Hematopoietic multipotent progenitor cell treated with erythropoietin and hydrocortisone succinate and interleukin-3 and kit ligand, for 8 days (in vitro differentiated cells): ENCODE results near the gene DNAI2.

Source experiments
- DNase-seq: peaks from one replicate; pipeline ENCODE4 v3.0.0-alpha.2; 2015

Gene DNAI2

DNA sequence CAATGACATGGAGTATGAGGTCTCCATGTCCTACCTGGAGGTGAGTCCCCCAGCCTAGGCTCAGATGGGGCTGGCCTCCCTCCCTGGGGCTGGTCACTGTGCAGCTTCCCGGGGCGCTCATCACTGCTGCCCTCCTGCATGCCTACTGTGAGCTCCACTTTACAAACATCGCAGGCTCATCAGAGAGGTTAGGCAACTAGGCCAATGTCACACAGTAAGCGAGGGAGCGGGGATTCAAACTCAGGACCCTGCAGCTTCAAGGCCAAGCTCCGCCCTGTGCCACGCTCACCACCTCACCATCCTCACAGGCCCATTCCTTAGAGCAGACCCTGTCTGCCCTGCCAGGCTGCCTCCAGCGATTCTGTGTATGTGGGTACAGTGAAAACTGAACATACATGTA is 69.1 kb downstream of the DNAI2 start:
- no peak for DNase-seq

DNA sequence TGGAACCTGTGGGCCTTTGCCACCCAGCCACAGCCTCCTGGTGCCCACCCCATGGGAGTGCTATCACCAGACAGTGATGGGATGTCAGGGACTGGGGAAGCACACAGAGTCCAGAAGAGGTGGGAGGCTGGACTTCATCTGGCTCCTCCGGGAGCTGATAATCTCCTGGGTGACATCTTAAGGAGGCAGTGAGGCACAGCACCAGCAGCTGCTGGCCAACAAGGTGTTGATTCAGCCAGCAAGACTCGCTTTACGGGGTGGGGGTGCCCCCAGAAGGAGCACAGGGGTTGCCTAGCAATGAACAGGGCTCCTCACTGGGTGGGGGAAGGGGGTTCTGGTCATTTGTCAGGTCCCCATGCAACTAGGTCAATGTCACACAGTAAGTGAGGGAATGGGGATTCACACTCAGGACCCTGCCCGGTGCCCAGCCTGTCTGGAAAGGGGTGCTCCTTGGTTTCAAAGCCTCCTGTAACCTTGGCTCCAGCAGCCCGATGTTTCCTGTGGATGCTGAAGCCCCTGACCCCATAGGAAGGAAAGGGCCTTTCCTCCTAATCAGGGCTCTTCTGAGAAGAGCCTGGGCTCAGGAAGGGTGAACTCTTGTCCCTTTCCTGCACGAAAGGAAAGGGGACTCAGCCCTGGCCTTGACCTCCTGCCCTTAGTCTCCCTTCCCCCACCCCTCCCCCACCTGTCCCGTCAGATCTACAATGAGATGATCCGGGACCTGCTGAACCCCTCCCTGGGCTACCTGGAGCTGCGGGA is 69.7 kb downstream of the DNAI2 start:
- no peak for DNase-seq

DNA sequence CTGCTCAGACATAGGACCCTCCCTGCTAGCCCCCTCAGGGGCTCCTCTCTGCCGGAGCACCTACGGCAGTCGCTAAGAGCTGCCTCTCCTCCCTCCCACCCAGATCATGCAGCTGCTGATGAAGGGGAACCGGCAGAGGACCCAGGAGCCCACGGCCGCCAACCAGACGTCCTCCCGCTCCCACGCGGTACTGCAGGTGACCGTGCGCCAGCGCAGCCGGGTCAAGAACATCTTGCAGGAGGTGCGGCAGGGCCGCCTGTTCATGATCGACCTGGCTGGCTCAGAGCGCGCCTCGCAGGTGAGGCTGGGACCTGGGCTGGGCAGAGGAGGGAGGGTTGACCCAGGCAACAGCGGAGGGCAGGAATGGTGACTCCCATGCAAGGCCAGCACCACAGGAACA is 70.6 kb downstream of the DNAI2 start:
- DNase-seq: no peak

DNA sequence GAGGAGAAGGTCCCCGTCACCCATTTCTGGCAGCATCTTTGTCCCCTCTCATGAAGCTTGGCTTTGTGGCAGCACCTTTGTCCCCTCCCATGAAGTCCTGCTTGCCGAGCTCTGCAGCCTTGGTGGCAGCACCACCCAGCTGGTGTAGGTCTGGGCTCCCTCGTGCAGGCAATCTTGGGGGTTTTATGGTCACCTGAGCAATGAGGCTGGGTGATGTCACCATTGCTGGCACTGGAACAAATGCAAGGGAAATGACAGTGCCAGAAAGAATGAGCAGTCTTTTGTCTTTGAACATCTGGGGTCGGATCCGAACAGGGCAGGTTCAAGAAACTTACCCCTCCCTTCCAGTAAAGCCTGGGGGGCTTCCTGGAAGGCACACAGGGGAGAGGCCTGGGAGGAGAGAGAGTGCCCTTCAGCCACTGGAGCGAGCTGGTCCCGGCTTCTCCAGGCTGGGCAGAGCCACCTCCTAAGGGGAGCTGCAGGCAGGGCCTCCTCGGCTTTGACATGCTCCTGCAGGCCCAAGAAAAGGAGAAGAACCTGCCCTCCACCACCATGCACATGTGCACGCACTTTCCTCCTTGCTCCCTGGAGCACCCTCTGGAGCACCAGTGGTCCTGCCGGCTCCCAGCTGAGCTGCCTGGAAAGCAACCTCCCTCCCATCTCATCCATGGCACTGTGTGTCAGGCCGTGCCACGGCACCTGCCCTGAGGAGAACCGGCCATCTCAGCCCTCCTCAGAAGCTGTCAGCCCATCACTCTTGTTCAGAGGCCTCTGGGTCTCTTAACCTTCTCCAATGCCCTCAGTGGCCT is 71.6 kb downstream of the DNAI2 start:
- DNase-seq: no peak

DNA sequence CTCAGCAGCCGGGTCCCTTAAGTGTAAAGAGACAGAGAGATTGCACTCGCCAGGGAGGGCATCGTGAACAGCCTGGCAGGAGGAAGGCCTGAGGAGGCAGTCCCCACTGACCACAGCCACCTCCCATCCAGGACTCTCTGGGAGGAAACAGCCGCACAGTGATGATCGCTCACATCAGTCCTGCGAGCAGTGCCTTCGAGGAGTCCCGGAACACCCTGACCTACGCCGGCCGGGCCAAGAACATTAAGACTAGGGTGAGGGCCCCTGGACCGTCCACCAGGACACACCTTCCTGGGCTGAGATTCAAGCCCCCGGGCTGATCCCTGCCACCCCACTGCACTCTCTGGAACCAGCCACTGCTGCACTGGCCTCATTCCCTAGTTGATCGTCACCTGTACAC is 73.6 kb downstream of the DNAI2 start:
- no peak for DNase-seq

DNA sequence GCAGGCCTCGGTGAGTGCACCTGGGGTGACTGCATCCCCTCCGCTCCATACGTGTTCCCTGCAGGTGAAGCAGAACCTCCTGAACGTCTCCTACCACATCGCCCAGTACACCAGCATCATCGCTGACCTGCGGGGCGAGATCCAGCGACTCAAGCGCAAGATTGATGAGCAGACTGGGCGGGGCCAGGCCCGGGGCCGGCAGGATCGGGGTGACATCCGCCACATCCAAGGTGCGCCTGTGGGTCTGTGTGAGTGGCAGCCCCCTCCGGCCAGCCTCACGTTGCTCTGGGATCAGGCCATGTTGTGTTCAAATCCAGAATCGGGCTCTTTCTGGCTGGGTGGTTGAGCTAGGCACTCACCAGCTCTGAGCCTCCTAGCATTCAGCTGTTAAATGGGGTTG is 75.1 kb downstream of the DNAI2 start:
- no peak for DNase-seq

DNA sequence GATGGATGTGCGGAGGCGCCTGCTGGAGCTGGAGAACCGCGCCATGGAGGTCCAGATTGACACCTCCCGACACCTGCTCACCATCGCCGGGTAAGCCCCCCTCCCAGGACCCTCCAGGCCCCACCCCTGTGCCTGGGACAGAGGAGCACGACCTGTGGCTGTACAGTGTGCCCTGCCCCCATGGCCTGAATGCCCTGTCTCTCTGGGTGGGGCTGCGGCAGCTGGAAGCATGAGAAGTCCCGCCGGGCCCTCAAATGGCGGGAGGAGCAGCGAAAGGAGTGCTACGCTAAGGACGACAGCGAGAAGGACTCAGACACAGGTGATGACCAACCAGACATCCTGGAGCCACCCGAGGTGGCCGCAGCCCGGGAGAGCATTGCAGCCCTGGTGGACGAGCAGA is 76.5 kb downstream of the DNAI2 start:
- no peak for DNase-seq

DNA sequence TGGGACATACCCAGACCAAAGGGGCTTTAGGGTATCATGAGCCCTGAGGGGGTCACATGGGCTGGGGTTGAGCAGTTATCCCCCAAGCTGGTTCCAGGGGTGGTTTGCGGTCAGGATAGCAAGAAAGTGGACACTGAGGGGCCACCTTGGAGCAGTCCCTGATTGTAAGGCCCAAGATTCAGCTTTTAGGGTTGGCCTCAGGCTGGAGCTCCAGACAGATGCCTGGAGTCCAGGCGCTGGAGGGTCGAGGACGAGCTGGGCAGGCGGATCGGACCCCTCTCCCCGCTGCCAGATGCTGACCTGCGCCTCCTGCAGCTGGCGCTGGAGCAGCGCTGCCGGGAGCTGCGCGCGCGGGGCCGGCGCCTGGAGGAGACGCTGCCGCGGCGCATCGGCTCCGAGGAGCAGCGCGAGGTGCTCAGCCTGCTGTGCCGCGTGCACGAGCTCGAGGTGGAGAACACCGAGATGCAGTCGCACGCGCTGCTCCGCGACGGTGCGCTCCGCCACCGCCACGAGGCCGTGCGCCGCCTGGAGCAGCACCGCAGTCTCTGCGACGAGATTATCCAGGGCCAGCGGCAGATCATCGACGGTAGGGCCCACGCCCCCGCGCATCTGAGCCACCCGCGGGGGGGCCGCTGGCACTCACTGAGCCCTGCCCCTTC is 77.6 kb downstream of the DNAI2 start:
- no peak for DNase-seq

DNA sequence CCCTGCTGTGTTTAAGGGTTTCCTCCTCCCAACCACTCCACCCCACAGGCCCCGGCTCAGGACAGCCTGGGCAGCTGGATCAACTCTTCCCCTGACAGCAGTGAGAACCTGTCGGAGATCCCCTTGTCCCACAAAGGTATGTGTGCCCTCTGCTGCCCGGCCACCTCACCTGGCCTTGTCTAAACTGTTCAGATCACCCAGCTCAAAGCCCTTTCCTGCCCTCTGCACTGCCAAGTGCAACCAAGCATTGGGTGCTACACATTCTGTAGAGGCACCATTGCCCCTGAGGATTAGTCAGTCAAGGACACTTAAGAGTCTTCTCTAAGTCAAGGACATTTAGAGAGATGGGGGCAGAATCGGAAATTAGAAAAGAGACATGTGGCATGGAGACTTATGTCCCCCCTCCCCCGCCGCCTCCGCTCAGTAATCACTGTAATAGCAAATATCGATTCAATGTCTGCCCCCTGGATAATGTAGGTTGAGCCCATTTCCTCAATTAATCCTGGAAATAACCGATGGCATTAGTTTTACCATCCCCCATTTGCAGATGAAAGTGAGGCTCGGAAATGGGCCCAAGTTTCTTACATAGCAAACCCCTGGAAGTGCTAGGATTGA is 79.5 kb downstream of the DNAI2 start:
- DNase-seq: no peak

DNA sequence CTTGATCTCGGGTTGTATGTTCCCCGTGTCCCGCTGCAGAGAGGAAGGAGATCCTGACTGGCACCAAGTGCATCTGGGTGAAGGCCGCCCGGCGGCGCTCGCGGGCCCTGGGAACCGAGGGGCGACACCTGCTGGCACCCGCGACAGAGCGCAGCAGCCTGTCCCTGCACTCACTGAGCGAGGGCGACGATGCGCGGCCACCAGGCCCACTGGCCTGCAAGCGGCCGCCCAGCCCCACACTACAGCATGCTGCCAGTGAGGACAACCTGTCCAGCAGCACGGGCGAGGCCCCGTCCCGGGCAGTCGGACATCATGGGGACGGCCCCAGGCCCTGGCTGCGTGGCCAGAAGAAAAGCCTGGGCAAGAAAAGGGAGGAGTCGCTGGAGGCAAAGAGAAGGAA is 80.1 kb downstream of the DNAI2 start:
- peak; percentile 74 for DNase-seq

DNA sequence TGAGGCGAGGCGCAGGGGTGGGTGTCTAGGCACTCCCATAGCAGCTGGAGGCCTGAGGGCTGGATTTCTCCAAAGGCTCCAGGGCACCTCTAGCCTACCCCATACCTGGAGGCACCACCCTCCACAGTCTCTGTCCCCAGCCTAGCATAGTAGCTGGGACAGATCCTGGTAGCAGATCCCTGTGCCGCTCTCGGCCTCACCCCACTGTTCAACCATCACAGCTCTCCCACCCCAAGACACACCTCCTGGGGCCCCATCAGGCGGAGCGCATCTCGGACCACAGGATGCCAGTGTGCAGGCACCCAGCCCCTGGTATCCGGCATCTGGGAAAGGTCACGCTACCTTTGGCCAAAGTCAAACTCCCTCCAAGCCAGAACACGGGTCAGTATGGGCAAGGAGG is 80.5 kb downstream of the DNAI2 start:
- DNase-seq: no peak

DNA sequence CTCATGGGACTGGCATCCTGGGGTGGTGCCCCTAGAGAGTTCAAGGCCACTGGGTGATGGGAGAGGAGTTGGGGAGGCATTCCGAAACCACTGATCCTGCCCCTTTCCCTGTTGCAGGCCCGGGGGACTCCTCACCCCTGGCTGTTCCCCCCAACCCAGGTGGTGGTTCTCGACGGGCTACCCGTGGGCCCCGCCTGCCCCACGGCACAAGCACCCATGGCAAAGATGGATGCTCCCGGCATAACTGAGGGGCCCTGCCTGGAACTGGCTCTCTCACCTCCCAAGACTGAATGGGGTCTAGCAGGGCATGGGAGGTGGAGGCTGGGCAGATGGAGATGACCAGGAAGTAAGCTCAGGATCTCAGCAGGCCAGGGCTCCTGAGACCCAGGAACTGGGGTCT is 81.0 kb downstream of the DNAI2 start:
- DNase-seq: no peak

DNA sequence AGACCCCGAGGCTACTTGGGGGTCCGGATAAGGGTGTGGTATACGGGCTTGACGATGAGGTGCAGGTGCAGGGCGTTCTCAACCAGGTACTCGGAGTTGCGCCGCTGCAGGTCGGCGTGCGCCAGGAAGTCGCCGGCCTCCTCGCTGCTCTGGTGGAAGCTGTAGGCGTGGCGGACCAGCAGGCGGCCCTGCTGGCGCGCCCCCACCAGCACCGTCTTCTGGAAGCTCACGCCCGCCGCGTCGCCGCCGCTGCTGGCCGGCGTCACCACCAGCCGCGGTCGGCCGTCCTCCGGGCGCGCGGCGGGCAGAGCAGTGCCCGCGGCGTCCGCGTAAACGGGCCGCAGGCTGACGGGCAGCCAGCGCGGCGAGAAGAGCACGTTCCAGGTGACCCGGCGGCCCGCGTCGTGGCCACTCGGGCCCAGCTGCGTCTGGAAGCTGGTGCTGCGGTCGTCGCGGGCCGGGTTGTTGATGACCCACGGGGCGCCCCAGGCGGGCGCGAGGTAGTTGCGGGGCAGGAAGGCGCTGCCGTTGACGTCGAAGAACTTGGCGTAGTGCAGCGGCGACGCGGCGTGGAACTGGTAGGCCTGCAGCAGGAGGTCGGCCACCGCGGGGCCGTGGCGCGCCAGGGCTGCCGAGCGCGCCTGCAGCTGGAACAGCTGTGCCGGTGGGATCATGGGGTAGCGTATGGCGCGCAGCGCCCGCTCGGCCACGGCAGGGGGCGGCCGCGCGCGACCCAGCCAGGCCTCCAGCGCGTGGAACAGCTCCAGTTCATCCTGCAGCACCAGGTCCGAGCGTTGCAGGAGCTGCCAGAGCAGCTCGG is 82.8 kb downstream of the DNAI2 start:
- peak; percentile 22 for DNase-seq

DNA sequence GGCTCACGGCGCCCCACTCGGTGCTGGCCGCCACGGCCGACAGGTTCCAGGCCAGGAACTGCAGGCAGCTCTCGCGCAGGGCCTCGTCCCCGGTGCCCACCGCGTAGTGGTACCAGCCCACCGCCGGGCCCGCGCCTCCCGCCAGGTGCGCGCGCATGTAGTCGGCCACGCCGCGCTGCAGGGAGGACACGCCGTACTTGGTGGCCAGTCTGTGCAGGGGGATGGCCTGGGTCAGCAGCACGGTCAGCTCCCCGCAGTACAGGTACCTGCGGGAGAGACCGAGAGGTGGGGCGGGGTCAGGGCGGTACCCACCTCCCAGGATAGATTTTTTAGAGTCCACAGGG is 83.4 kb downstream of the DNAI2 start:
- no peak for DNase-seq

DNA sequence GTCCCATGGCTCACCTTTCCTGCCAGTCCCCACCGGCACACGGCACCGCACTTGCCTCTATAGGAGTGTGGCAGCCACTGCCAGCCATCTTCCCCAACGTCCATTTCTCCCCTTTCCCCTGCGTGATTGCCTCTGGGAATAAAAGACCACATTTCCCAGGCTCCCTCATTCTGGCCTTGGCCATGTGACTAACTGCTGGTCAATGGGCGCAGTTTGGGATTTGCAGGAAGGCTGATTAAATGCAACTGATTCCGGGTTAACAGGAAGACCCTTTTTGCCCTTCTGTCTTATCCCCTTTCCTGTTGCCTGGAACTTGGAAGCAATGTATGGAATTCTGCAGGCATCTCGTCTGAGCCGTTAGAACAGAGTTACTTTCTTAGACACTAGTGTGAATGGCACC is 84.7 kb downstream of the DNAI2 start:
- DNase-seq: no peak

DNA sequence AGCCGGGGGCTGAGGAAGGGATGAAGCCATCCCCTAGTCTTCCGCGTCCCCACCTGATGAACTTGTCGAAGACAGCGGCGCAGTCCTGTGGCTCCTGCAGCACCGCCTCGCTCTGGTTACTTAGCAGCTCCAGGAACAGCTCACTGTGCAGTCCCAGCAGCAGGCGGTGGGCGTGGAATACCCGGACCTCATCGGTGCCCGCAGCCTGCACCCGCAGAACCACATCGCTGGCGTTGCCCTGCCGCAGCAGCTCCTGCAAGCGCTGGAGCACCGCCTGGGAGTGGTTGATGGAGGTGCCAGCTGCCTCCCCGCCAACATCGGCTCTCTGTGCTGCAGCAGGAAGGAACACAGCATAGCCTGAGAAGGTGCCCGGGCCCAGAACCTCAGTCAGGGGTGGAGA is 85.9 kb downstream of the DNAI2 start:
- no peak for DNase-seq

DNA sequence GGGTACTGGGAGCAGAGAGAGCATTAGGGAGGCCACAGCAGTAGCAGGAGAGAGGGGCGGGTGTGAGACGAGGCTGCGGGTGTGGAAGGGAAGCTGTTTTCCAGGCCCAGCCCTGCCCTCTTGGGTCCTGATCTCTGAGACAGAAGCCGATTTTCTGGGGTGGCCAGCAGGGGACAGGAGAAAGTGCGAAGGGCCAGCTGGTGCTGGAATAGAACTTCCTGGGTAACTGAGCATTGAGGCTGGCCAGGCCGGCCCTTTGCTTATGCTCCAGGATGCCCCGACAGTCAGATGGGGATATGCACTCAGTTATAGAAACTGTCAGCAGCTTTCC is 86.8 kb downstream of the DNAI2 start:
- no peak for DNase-seq

DNA sequence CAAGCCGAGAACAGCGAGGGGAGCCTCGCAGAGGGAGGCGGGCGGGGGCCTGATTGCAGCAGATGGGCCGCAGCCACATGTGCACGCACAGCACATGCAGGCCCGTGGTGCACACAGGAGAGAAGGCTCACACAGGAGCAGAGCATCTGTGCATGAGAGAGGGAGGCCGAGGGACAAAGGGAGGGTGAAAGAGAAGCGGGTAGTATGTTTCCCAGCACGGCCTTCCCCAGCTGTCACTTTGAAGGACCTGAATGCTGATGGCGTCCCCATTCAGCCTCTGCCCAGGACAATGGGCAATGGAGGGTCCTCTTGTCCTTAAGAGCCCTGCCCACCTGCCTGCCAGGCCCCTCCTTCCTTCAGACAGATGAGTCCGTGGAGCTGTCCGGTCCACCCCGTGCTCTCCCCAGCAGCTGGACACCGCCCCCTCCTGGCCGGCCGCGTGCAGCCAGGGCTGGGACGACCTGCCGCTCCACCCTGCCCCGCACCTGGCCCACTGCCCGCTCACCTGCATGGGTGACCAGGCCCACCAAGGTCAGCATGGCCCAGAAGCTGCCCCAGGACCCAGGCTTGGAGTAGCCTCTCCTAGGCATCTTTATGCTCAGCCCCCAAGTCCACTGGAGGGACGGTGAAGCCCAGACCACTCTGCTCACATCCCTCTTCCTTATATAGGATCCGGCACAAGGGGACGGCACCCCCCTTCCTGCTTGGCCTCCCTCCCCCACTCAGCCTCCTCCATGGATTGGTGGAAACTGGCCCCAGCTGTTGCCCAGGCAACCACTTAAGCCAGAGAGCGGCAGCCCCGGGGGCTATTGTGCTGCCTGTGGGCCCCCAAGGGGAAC is 87.4 kb downstream of the DNAI2 start, which contains the start of gene BTBD17:
Gene BTBD17, minus strand, starts transcription at position 639 of the 839 bp plus-strand sequence. Its CDS starts 49 bp downstream, at position 590.
- no peak for DNase-seq

DNA sequence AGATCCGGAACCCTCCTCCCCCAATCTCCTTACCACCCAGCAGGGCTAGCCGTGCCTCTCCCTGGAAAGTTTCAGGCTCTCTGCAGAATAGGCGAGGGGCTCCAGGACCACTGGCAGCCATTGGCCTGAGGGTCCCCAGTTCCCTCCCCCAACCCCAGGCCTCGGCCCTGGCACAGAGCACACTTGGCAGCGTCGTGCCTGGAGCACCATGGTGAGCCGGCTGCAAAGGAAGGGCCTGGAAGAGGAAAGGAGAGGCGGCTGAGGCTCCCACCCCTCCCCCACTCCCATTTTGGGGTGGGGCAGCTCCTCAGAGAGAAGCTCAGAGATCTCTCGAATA is 88.0 kb downstream of the DNAI2 start:
- no peak for DNase-seq

DNA sequence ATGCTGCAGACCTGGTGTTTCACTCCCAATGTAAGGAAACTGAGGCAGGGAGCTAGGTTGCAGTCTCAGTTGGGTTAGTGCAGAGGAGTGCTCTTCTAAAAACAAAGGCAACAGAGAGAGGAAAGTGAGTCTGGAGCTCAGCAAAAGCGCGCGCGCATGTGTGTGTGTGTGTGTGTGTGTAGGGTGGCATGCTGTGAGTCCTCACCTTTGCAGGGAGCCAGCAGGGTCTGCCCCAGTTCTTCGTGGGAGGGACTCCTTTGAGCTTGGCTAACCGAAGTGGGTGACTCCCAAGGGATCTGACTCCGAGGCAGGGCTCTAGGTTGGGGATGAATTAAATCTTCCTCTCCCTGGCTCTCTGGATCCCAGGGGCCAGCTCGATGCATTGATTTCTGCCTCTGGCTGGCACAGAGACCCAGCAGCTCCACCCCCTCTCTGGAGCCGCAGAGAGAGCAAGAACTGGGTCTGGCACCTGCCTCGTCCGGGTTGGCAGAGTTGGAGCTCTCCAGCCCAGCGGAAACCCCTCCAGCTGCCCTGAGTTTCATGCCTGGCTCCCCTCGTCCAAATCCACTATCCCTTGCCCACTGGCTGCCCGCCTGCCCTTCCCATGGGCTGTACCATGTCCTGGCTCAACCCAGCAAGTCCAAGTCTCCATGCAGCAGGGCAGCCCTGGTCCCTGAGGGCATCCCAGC is 88.9 kb downstream of the DNAI2 start:
- DNase-seq: no peak
